HFFc6 (cell line): ENCODE data around the gene CDS2. TPM values are rescaled to one million over a fixed set of nuclear protein-coding genes. Genes with fewer than 3 reads are reported as not detected.

Experiments
- DNase-seq: peaks from one replicate; pipeline ENCODE4 v3.0.0-alpha.2; 2018
- H3K27ac Mint-ChIP-seq: 2 replicates; pipeline ENCODE4 v1.8.0; 2020; ENCODE audit warnings: mild to moderate bottlenecking, mixed read lengths
- H3K27me3 Mint-ChIP-seq: 2 replicates; pipeline ENCODE4 v1.8.0; 2021; ENCODE audit warnings: mild to moderate bottlenecking, moderate library complexity, mixed read lengths; ENCODE audit not compliant: insufficient read depth
- H3K36me3 Mint-ChIP-seq: 2 replicates; pipeline ENCODE4 v1.8.0; 2021; ENCODE audit warnings: low read depth, mixed read lengths
- H3K4me1 Mint-ChIP-seq: 2 replicates; pipeline ENCODE4 v1.8.0; 2020; ENCODE audit warnings: low read depth, mixed read lengths
- H3K4me3 Mint-ChIP-seq: 2 replicates; pipeline ENCODE4 v1.8.0; 2020; ENCODE audit warnings: mild to moderate bottlenecking, moderate library complexity, mixed read lengths
- H3K9me3 Mint-ChIP-seq: 2 replicates; pipeline ENCODE4 v1.8.0; 2020; ENCODE audit warnings: mild to moderate bottlenecking, mixed read lengths
- CTCF ChIP-seq: fragments of 200-600 bp; sonication (generic); IDR thresholded peaks from 2 replicates; pipeline ENCODE4 v1.5.0; 2021; ENCODE audit warnings: antibody characterized with exemption, mild to moderate bottlenecking
- total RNA-seq, 6 experiments: library from RNA; stranded (reverse); fragmentation: NEBNext Ultra II Directional; extraction: Animal tissue kit (Norgen Biotek cat#: 25700); gene quantifications; 2 replicates in 1 of 6; 3 replicates in 5 of 6; pipeline ENCODE4 v1.2.3, GENCODE V29; 2021

The CDS2 gene
- total RNA-seq, 6 experiments from 2014 or later, result 36.6 to 42.5 (median 39.2) TPM

GRCh38 chr20:5119435-5120184 lies 7.2 kb upstream of the CDS2 start, which contains the start of gene PCNA:
PCNA (minus strand) TSS chr20:5119958; CDS start chr20:5119798, 160 bp downstream.
- Mint-ChIP-seq H3K27me3 (peaks cover 3% of the 10 kb centered on the region; the same call in 1 of the 2 replicates), H3K9me3 (no peaks in the 10 kb centered on the region), H3K4me1 (peaks cover 48% of the 10 kb centered on the region), H3K36me3 (peaks cover 28% of the 10 kb centered on the region), H3K4me3 (peak within 1 kb of the TSS; percentile 96), H3K27ac (peak within 1 kb of the TSS; percentile 97)
- peak; percentile 66 for TF ChIP-seq CTCF
- peak; percentile 93 for DNase-seq

- peaks cover 53% of the 10 kb centered on the region for H3K4me1 Mint-ChIP-seq
- peaks cover 3% of the 10 kb centered on the region; the same call in 1 of the 2 replicates for H3K27me3 Mint-ChIP-seq
- TF ChIP-seq CTCF, result no peak
- no peak for DNase-seq
- no peaks in the 10 kb centered on the region for H3K9me3 Mint-ChIP-seq
- H3K27ac Mint-ChIP-seq, result peak overlapping the region; percentile 97
- peaks cover 23% of the 10 kb centered on the region for H3K36me3 Mint-ChIP-seq
- peak overlapping the region; percentile 96 for H3K4me3 Mint-ChIP-seq
These were observed 6.7 kb upstream of the CDS2 start for GRCh38 chr20:5120185-5120476.

GRCh38 chr20:5122873-5123260 lies 3.9 kb upstream of the CDS2 start:
- DNase-seq, result no peak
- H3K27ac Mint-ChIP-seq, result no peak overlapping the region; the same call in 1 of the 2 replicates
- H3K36me3 Mint-ChIP-seq, result peaks cover 5% of the 10 kb centered on the region
- no peaks in the 10 kb centered on the region for H3K9me3 Mint-ChIP-seq
- H3K27me3 Mint-ChIP-seq, result peaks cover 3% of the 10 kb centered on the region; the same call in 1 of the 2 replicates
- no peak for TF ChIP-seq CTCF
- no peak overlapping the region for H3K4me3 Mint-ChIP-seq
- H3K4me1 Mint-ChIP-seq, result peaks cover 47% of the 10 kb centered on the region

- no peaks in the 10 kb centered on the region for H3K36me3 Mint-ChIP-seq
- peak overlapping the region; percentile 76 for H3K27ac Mint-ChIP-seq
- peaks cover 1% of the 10 kb centered on the region; the same call in 1 of the 2 replicates for H3K27me3 Mint-ChIP-seq
- H3K9me3 Mint-ChIP-seq, result no peaks in the 10 kb centered on the region
- H3K4me3 Mint-ChIP-seq, result peak overlapping the region; percentile 93
- peak; percentile 31 for DNase-seq
- peaks cover 43% of the 10 kb centered on the region for H3K4me1 Mint-ChIP-seq
- TF ChIP-seq CTCF, result no peak
These were observed 523 bp downstream of the CDS2 start for GRCh38 chr20:5127204-5127858.

GRCh38 chr20:5127859-5128424 lies 1.1 kb downstream of the CDS2 start:
- Mint-ChIP-seq H3K27ac (peak overlapping the region; percentile 76), H3K36me3 (no peaks in the 10 kb centered on the region), H3K4me1 (peaks cover 37% of the 10 kb centered on the region), H3K9me3 (no peaks in the 10 kb centered on the region), H3K27me3 (peaks cover 1% of the 10 kb centered on the region; the same call in 1 of the 2 replicates), H3K4me3 (peak overlapping the region; percentile 93)
- no peak for DNase-seq
- TF ChIP-seq CTCF, result no peak
